RWPE2 (cell line): Measurements from ENCODE around the gene TSSK6.

Experiments used
- ATAC-seq: fragments of 200-7000 bp; cut with Tn5 transposase; 3 replicates; pipeline ENCODE4 v1.9.1; 2021; ENCODE audit warnings: low read depth
- DNase-seq: peaks from one replicate; pipeline ENCODE4 v3.0.0-alpha.2; 2020; ENCODE audit warnings: low spot score
- H3K27ac ChIP-seq: fragments of 450-650 bp; 2 replicates; pipeline ENCODE4 v1.5.1; 2017; ENCODE audit warnings: mild to moderate bottlenecking; ENCODE audit not compliant: poor library complexity, severe bottlenecking
- H3K27me3 ChIP-seq: fragments of 250-450 bp; sonication (Bioruptor Pico); 2 replicates; pipeline ENCODE4 v1.5.1; 2021; ENCODE audit warnings: mild to moderate bottlenecking, moderate library complexity; ENCODE audit not compliant: insufficient read depth, poor library complexity, severe bottlenecking
- H3K36me3 ChIP-seq: fragments of 250-450 bp; sonication (Bioruptor Pico); 2 replicates; pipeline ENCODE4 v1.5.1; 2020; ENCODE audit warnings: low read depth, mild to moderate bottlenecking, moderate library complexity
- H3K4me1 ChIP-seq: fragments of 250-450 bp; sonication (Bioruptor Pico); 2 replicates; pipeline ENCODE4 v1.5.1; 2021; ENCODE audit warnings: mild to moderate bottlenecking, moderate library complexity; ENCODE audit not compliant: insufficient read depth, poor library complexity, severe bottlenecking
- H3K4me3 ChIP-seq: fragments of 250-450 bp; sonication (Bioruptor Pico); 2 replicates; pipeline ENCODE4 v1.5.1; 2021; ENCODE audit warnings: mild to moderate bottlenecking, moderate library complexity; ENCODE audit not compliant: severe bottlenecking
- H3K9me3 ChIP-seq: fragments of 250-450 bp; sonication (Bioruptor Pico); 2 replicates; pipeline ENCODE4 v1.5.1; 2021; ENCODE audit warnings: mild to moderate bottlenecking, moderate library complexity; ENCODE audit not compliant: severe bottlenecking
- CTCF ChIP-seq: fragments of 450-650 bp; IDR thresholded peaks from one replicate; pipeline ENCODE4 v1.5.1; 2017; ENCODE audit warnings: mild to moderate bottlenecking, moderate library complexity; ENCODE audit not compliant: poor library complexity, severe bottlenecking

Gene TSSK6

GRCh38 chr19:19491321-19492025 is 23.9 kb downstream of the TSSK6 start:
- no peak overlapping the region for H3K27ac ChIP-seq
- H3K9me3 ChIP-seq = no peaks in the 10 kb centered on the region
- ATAC-seq (no peak), DNase-seq (no peak)
- TF ChIP-seq CTCF = no peak
- H3K27me3 ChIP-seq = no peaks in the 10 kb centered on the region
- peaks cover 20% of the 10 kb centered on the region for H3K4me1 ChIP-seq
- H3K4me3 ChIP-seq = no peak overlapping the region
- peaks cover 50% of the 10 kb centered on the region for H3K36me3 ChIP-seq

- peak; percentile 13; the same call in 1 of the 3 replicates for ATAC-seq
Measured at GRCh38 chr19:19490214-19490968, 25.0 kb downstream of the TSSK6 start.

GRCh38 chr19:19489804-19490204 is 25.5 kb downstream of the TSSK6 start:
- no peaks in the 10 kb centered on the region for H3K27me3 ChIP-seq
- ATAC-seq (no peak), DNase-seq (no peak)
- TF ChIP-seq CTCF = no peak
- peaks cover 28% of the 10 kb centered on the region for H3K4me1 ChIP-seq
- peaks cover 33% of the 10 kb centered on the region for H3K36me3 ChIP-seq
- no peak overlapping the region for H3K4me3 ChIP-seq
- no peaks in the 10 kb centered on the region for H3K9me3 ChIP-seq
- H3K27ac ChIP-seq = peak overlapping the region; percentile 86

More at GRCh38 chr19:19490214-19490968, 25.0 kb downstream of the TSSK6 start:
- Histone ChIP-seq H3K4me3 (no peak overlapping the region), H3K27ac (peak overlapping the region; percentile 86), H3K36me3 (peaks cover 39% of the 10 kb centered on the region), H3K9me3 (no peaks in the 10 kb centered on the region), H3K4me1 (peaks cover 22% of the 10 kb centered on the region), H3K27me3 (no peaks in the 10 kb centered on the region)
- no peak for DNase-seq
- TF ChIP-seq CTCF = peak; percentile 90

- peak overlapping the region; percentile 86 for H3K27ac ChIP-seq
- no peaks in the 10 kb centered on the region for H3K9me3 ChIP-seq
- peaks cover 28% of the 10 kb centered on the region for H3K4me1 ChIP-seq
- H3K36me3 ChIP-seq = peaks cover 26% of the 10 kb centered on the region
- peak; percentile 90 for DNase-seq
- TF ChIP-seq CTCF = no peak
- peak; percentile 72 for ATAC-seq
- no peaks in the 10 kb centered on the region for H3K27me3 ChIP-seq
- no peak overlapping the region for H3K4me3 ChIP-seq
Measured at GRCh38 chr19:19488875-19489690, 26.3 kb downstream of the TSSK6 start.
